HG02981 (cell line): Measurements from ENCODE around the gene KRTAP12-3.
"Not testable (repeated sequence)": the region's sequence is repeated elsewhere in the genome, so short reads cannot be mapped to it uniquely, and the experiment has no call there.

Source experiments
- ATAC-seq: cut with Tn5 transposase; IDR thresholded peaks from one replicate; pipeline ENCODE4 v1.9.1; 2021; ENCODE audit warnings: mild to moderate bottlenecking, moderate library complexity; ENCODE audit not compliant: unreplicated experiment

Gene KRTAP12-3

DNA sequence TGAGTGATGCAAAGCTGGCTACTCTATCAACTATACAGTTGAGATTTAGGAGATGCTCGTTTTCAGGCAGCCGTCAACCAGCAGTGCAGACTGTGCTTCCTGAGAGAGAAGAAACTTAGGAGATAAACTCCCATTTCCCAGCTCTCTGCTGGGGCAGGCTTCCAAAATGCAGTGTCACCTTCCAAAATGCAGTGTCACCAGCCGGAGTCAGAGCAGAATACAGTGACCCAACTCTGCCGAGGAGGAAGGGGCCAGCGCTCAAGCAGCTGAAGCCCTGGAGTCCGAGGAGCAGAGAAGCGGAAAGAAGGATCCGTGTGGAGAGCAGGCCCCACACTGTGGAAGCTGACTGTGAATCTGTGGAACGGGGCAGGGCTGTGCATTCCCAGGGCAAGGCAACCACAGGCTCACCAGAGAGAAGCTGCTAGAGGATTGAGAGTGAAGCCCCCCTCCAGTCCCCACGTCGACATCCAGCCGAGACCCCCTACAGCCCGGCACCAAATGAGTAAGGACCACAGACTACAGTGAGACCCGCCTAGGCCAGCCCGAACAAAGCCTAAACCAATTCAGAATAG, 24.9 kb downstream of the KRTAP12-3 start:
- ATAC-seq: no peak

GRCh38 chr21:44684077-44684476, 26.3 kb downstream of the KRTAP12-3 start:
- no peak for ATAC-seq

GRCh38 chr21:44684483-44684882, 26.8 kb downstream of the KRTAP12-3 start:
- ATAC-seq: no peak

DNA sequence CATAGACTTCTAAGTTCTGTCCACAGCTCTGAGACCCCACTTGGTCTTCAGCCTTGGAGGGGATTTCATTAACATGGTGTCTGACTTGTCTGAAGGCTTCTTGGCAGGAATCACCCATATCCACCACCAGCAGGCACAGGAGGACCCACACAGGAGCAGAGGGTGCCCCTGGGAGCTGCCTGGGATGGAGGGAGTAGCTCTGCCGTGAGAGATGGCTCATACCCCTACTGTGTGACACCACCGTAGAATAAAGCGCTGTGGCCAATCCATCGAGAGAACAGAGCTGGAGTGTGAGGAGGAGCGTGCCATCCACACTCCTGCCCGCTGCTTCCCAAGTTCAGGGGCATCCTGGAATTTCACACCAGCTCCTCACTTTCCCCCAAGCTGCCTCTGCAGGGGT, 27.3 kb downstream of the KRTAP12-3 start:
- ATAC-seq: not testable (repeated sequence)

DNA sequence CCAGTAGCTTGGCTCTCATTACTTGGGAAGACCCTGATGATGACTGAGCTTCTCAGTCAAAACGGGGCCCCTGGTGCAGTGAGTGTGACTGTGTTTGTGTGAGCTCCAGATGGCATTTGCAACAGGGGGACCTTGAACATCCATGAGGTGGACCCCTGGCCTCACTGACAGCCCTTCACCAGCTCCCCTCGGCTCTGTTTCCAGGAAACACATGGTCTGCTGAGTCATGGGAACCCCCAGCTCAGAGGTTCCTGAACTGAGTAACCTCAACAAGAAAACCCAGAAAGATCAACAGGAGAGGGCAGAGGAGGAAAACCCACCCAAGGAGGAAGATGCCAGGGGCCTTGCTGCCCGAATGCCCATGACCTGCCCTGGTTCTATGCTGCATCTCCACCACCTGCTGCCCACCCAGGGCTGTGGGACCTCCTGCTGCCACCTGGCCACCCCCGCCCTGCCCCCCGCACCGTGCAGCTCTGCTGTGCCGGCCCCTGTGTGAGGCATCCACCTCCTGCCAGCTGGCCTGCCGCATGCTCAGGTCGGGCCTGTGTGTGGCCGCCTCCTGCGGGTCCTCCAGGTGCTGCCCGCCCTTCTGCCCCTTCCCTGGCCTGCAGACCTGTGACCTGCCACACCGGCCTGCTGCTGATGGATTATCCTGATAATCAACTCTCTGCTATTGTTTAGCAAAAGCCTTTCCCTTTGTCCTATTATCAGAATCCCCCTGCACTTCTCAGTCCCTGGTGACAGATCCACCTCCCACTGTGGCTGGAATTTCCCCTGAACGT, 28.5 kb downstream of the KRTAP12-3 start:
- ATAC-seq: no peak

- no peak for ATAC-seq
Observed at GRCh38 chr21:44686843-44687561, 29.3 kb downstream of the KRTAP12-3 start.

- no peak for ATAC-seq
Observed at GRCh38 chr21:44687671-44688070, 29.9 kb downstream of the KRTAP12-3 start.

DNA sequence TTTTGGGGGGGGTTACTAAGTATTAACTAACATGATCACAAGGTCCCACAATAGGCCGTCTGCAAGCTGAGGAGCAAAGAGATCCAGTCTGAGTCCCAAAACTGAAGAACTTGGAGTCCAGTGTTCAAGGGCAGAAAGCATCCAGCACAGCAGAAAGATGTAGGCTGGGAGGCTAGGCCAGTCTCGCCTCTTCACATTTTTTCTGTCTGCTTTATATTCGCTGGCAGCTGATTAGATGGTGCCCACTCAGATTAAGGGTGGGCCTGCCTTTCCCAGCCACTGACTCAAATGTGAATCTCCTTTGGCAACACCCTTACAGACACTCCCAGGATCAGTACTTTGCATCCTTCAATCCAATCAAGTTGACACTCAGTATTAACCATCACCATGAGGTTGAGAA, 32.0 kb downstream of the KRTAP12-3 start:
- not testable (repeated sequence) for ATAC-seq

DNA sequence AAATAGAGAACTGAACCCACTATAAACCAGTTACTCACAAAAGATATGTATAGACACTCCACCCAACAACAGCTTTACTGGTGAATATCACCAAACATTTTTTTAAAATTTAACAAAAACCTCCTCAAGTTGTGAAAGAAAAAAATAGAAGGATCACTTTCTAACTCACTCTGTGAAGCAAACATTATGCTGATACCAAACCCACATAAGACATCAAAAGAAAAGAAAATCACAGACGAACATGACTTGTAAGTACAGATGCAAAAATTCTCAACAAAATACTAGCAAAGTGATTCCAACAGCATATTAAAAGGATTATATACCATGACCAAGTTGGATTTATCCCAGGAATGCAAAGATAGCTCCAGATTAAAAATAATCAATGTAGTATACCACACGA, 34.0 kb downstream of the KRTAP12-3 start:
- no peak for ATAC-seq

DNA sequence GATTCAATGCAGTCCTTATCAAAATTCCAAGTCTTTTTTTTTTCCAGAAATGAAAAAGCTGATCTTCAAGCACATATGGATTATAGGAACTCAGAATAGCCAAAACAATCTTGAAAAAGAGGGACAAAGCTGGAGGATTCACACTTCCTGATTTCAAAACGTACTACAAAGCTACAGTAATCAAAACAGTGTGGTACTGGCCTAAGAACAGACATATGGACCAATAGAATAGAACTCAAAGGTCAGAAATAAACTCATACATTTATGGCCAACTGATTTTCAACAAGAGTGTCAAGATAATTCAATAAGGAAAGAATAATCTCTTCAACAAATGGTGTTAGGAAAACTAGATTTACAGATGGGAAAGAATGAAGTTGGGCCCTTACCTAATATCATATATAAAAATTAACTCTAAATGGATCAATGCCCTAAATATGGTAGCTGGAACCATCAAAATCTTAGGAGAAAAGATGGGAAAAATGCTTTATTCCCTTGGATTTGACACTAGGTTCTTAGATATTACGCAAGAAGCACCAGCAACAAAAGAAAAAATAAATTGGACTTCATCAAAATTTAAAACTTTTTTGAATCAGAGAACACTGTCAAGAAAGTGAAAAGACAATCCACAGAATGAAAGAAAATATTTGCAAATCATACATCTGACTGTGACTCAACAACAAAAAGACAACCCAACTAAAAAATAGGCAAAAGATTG, 35.2 kb downstream of the KRTAP12-3 start:
- no peak for ATAC-seq

DNA sequence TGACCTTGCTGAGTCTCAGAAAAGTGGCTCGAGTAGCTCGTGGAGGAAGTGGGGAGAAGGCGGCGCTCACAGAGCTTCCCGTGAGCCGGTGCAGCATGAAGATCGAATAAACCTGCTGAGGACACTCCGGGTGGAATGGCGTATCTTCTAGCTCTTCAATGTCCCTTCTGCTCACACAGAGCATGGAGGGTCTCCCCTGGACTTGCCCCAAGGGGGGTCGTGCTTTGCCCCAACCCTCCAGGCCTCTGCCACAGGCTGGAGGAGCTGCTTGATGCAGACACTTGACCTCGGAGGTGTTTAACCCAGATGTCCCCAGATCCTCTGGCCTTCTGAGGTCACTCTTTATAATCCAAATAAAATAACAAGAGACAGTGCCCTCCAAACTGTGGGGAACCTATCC, 37.0 kb downstream of the KRTAP12-3 start:
- ATAC-seq: no peak

DNA sequence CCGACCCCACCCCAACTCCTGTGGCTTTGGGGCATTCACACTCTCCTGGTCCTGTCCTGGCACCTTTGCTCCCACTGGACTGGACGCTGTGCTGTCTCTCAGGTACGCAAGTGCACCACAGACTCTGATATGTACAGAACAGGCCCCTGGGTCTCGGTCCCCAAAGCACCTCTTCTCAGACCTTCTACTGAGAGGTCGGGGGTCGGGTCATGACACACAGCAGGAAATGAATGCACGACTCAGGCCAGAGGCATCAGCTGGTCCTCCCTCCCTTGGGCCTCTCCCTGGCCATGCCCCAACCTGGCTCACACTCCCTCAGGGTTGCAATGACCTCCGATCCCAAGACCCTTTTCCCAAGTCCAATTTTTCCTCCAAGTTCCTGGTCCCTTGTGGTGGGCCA, 37.5 kb downstream of the KRTAP12-3 start:
- no peak for ATAC-seq

- no peak for ATAC-seq
Observed at GRCh38 chr21:44695641-44696040, 37.9 kb downstream of the KRTAP12-3 start.

DNA sequence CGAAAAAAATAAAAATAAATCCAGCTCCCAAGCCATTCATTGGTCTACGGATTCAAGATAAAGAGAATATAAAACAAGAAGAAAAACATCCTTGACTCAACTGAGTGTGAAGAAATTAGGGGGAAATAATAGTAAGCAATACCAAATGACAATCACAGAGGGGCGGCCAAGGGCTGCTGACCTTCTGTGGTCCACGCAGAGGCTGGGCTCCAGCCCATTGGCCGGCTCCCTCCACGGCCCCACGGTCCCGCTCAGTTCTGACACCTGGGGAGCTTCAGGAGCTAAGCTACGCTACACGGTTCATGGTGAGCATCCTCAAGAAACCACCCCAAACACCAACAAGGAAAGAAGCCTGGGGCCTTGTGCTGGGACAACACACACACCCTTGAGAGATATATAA, 38.8 kb downstream of the KRTAP12-3 start:
- no peak for ATAC-seq

DNA sequence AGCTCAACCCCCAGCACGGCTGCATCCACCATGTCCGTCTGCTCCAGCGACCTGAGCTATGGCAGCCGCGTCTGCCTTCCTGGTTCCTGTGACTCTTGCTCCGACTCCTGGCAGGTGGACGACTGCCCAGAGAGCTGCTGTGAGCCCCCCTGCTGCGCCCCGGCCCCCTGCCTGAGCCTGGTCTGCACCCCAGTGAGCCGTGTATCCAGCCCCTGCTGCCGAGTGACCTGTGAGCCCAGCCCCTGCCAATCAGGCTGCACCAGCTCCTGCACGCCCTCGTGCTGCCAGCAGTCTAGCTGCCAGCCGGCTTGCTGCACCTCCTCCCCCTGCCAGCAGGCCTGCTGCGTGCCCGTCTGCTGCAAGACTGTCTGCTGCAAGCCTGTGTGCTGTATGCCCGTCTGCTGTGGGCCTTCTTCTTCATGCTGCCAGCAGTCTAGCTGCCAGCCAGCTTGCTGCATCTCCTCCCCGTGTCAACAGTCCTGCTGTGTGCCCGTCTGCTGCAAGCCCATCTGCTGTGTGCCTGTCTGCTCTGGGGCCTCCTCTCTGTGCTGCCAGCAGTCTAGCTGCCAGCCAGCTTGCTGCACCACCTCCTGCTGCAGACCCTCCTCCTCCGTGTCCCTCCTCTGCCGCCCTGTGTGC, 39.6 kb downstream of the KRTAP12-3 start, which contains the start of gene KRTAP10-12:
KRTAP10-12 (plus strand) TSS at position 1 of the 639 bp plus-strand sequence; CDS start at position 31, 30 bp downstream.
- not testable (repeated sequence) for ATAC-seq

- no peak for ATAC-seq
Observed at GRCh38 chr21:44697811-44698734, 40.3 kb downstream of the KRTAP12-3 start.

DNA sequence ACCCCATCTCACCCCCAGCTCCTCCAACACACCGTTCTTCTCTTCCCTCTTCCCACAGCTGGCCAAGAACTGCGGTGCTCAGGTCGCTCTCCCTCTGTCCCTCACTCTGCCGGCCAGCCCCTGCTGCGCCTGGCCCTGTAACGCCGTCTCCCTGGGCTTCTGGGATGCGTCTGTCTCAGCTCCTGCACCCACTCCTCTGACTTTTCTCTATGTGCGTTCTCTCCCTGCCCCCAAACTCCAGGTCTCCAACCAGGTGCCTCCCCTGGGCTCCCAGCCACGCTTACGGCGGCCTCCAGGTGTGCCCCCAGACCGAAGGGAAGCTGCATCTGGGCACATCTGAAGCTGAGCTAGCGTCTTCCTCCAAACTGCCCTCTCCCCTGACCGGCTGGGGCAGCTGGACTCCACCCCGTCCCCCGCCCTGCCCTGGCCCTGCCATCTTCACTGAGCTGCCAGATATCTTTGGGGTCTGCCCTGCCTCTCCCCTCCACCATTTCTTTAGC, 41.8 kb downstream of the KRTAP12-3 start:
- no peak for ATAC-seq

- no peak for ATAC-seq
Observed at GRCh38 chr21:44700101-44701022, 42.6 kb downstream of the KRTAP12-3 start.
